Mesendoderm (in vitro differentiated cells): ENCODE results near the gene RBM4B. TPM values are rescaled to one million over a fixed set of nuclear protein-coding genes. Genes with fewer than 3 reads are reported as not detected.
"Not testable (repeated sequence)": the region's sequence is repeated elsewhere in the genome, so short reads cannot be mapped to it uniquely, and the experiment has no call there.

Source experiments
- DNase-seq: peaks from one replicate; pipeline ENCODE4 v3.0.0; 2013
- H2AK5ac ChIP-seq: 2 replicates; pipeline ENCODE4 v1.6.1; 2013; ENCODE audit warnings: low read length, inconsistent platforms
- H2BK120ac ChIP-seq: 2 replicates; pipeline ENCODE4 v1.6.1; 2013; ENCODE audit warnings: low read depth, mild to moderate bottlenecking, low read length, moderate library complexity, mixed read lengths
- H2BK15ac ChIP-seq: replicated peaks from 2 replicates; pipeline ENCODE4 v1.6.1; 2013; ENCODE audit warnings: low read depth, mild to moderate bottlenecking, moderate library complexity
- H2BK5ac ChIP-seq: 2 replicates; pipeline ENCODE4 v1.6.1; 2013; ENCODE audit warnings: low read length, inconsistent platforms
- H3K18ac ChIP-seq: 2 replicates; pipeline ENCODE4 v1.6.1; 2013; ENCODE audit warnings: mild to moderate bottlenecking, low read length, mixed read lengths
- H3K23ac ChIP-seq: one replicate; pipeline ENCODE4 v1.6.1; 2013; ENCODE audit warnings: low read length
- H3K27ac ChIP-seq: 2 replicates; pipeline ENCODE4 v1.5.1; 2013; ENCODE audit warnings: low read depth, mild to moderate bottlenecking, inconsistent platforms, low read length, moderate library complexity
- H3K27me3 ChIP-seq: 2 replicates; pipeline ENCODE4 v1.6.1; 2013; ENCODE audit warnings: low read length, control low read depth, mild to moderate bottlenecking, inconsistent platforms; ENCODE audit not compliant: insufficient read depth, poor library complexity
- H3K36me3 ChIP-seq: 2 replicates; pipeline ENCODE4 v1.6.1; 2013; ENCODE audit warnings: low read length, inconsistent platforms; ENCODE audit not compliant: control insufficient read depth, insufficient read depth
- H3K4ac ChIP-seq: one replicate; pipeline ENCODE4 v1.6.1; 2013; ENCODE audit warnings: low read depth, mild to moderate bottlenecking, low read length, moderate library complexity
- H3K4me1 ChIP-seq: 2 replicates; pipeline ENCODE4 v1.6.1; 2013; ENCODE audit warnings: low read depth, low read length, inconsistent platforms; ENCODE audit not compliant: control insufficient read depth
- H3K4me2 ChIP-seq: 2 replicates; pipeline ENCODE4 v1.6.1; 2013; ENCODE audit warnings: low read length
- H3K4me3 ChIP-seq: 2 replicates; pipeline ENCODE4 v1.5.1; 2013; ENCODE audit warnings: mild to moderate bottlenecking, low read length
- H3K56ac ChIP-seq: one replicate; pipeline ENCODE4 v1.6.1; 2013; ENCODE audit warnings: low read length
- H3K79me1 ChIP-seq: 2 replicates; pipeline ENCODE4 v1.6.1; 2013; ENCODE audit warnings: low read length, inconsistent platforms
- H3K79me2 ChIP-seq: 2 replicates; pipeline ENCODE4 v1.6.1; 2013; ENCODE audit warnings: mild to moderate bottlenecking, low read length; ENCODE audit not compliant: control insufficient read depth, insufficient read depth
- H3K9ac ChIP-seq: 2 replicates; pipeline ENCODE4 v1.6.1; 2013; ENCODE audit warnings: low read length, inconsistent platforms
- H4K5ac ChIP-seq: one replicate; pipeline ENCODE4 v1.6.1; 2013; ENCODE audit warnings: low read length
- H4K8ac ChIP-seq: one replicate; pipeline ENCODE4 v1.6.1; 2013; ENCODE audit warnings: low read depth, mild to moderate bottlenecking, control low read depth, low read length, moderate library complexity
- WGBS: extraction: QIAGEN DNeasy Blood & Tissue Kit; methylation state at CpG from one replicate; pipeline ENCODE4 v1.1.7; 2013; ENCODE audit warnings: low lambda C conversion rate, missing lambda C conversion rate; ENCODE audit not compliant: insufficient coverage; ENCODE audit errors: extremely low coverage; 5-methylcytosine and 5-hydroxymethylcytosine counted together
- polyA plus RNA-seq, 2 experiments: library from polyadenylated mRNA; stranded (reverse); fragments of 200-250 nt; gene quantifications; one replicate each; pipeline ENCODE4 v1.2.3, GENCODE V29; 2013

RBM4B gene
- polyA plus RNA-seq (2013, experiment 1 of 2): 20.5 TPM
- 19.3 TPM for polyA plus RNA-seq (2013, experiment 2 of 2)

- WGBS: no CpG with 5 or more reads among the region's 61 CpGs
Measured at GRCh38 chr11:66677599-66678375, at the start of gene RBM4B. RBM4B (minus strand) TSS chr11:66677887; CDS start chr11:66677079, 808 bp downstream.

GRCh38 chr11:66725647-66726046 is 48.0 kb upstream of the RBM4B start:
- Histone ChIP-seq H2AK5ac (no peak overlapping the region), H3K4me3 (no peak overlapping the region), H3K9ac (no peak overlapping the region), H3K4me1 (no peaks in the 10 kb centered on the region), H3K56ac (no peak overlapping the region), H2BK15ac (no peak overlapping the region), H3K27ac (no peak overlapping the region), H3K4ac (no peak overlapping the region), H3K79me1 (peaks cover 7% of the 10 kb centered on the region), H4K8ac (no peak overlapping the region), H2BK120ac (no peak overlapping the region), H3K36me3 (no peaks in the 10 kb centered on the region), H2BK5ac (no peak overlapping the region), H3K4me2 (no peak overlapping the region), H3K23ac (no peak overlapping the region), H4K5ac (no peak overlapping the region), H3K18ac (no peak overlapping the region), H3K27me3 (no peaks in the 10 kb centered on the region), H3K79me2 (peaks cover 4% of the 10 kb centered on the region)
- peak; percentile 58 for DNase-seq
- no CpG with 5 or more reads among the region's 10 CpGs for WGBS

More at GRCh38 chr11:66677599-66678375, at the start of gene RBM4B:
- Histone ChIP-seq H3K36me3 (peaks cover 2% of the 10 kb centered on the region), H2BK120ac (no peak within 1 kb of the TSS), H3K56ac (peak within 1 kb of the TSS; percentile 93), H3K23ac (no peak within 1 kb of the TSS), H3K4ac (peak within 1 kb of the TSS; percentile 87), H4K8ac (no peak within 1 kb of the TSS), H4K5ac (no peak within 1 kb of the TSS), H3K9ac (peak within 1 kb of the TSS; percentile 93), H3K4me2 (peak within 1 kb of the TSS; percentile 100), H3K27ac (peak within 1 kb of the TSS; percentile 92), H3K79me2 (peaks cover 14% of the 10 kb centered on the region), H3K4me1 (peaks cover 4% of the 10 kb centered on the region), H2BK15ac (no peak within 1 kb of the TSS), H3K79me1 (peaks cover 7% of the 10 kb centered on the region), H2BK5ac (peak within 1 kb of the TSS; percentile 66), H2AK5ac (no peak within 1 kb of the TSS), H3K18ac (peak within 1 kb of the TSS; percentile 94), H3K27me3 (no peaks in the 10 kb centered on the region), H3K4me3 (peak within 1 kb of the TSS; percentile 61)
- peak; percentile 98 for DNase-seq

- no peak overlapping the region for H4K8ac ChIP-seq
- H3K23ac ChIP-seq: no peak overlapping the region
- no peak overlapping the region for H2BK5ac ChIP-seq
- no peak overlapping the region for H3K27ac ChIP-seq
- WGBS: no CpG with 5 or more reads among the region's 1 CpG
- H3K4me3 ChIP-seq: no peak overlapping the region
- no peak overlapping the region for H3K4me2 ChIP-seq
- H3K27me3 ChIP-seq: no peaks in the 10 kb centered on the region
- no peaks in the 10 kb centered on the region for H3K4me1 ChIP-seq
- no peaks in the 10 kb centered on the region for H3K36me3 ChIP-seq
- H3K9ac ChIP-seq: no peak overlapping the region
- H3K79me1 ChIP-seq: peaks cover 7% of the 10 kb centered on the region
- peaks cover 4% of the 10 kb centered on the region for H3K79me2 ChIP-seq
- H3K56ac ChIP-seq: no peak overlapping the region
- H2AK5ac ChIP-seq: no peak overlapping the region
- no peak overlapping the region for H3K18ac ChIP-seq
- DNase-seq: no peak
- H3K4ac ChIP-seq: no peak overlapping the region
- no peak overlapping the region for H4K5ac ChIP-seq
- no peak overlapping the region for H2BK120ac ChIP-seq
- H2BK15ac ChIP-seq: no peak overlapping the region
Measured at GRCh38 chr11:66725114-66725513, 47.4 kb upstream of the RBM4B start.

- H3K4me2 ChIP-seq, H3K56ac ChIP-seq, H3K9ac ChIP-seq, H3K4ac ChIP-seq, H3K36me3 ChIP-seq, H2AK5ac ChIP-seq, H3K23ac ChIP-seq, DNase-seq, H3K4me3 ChIP-seq, H3K4me1 ChIP-seq, H2BK5ac ChIP-seq, H3K27me3 ChIP-seq, H3K18ac ChIP-seq, H2BK15ac ChIP-seq, H3K79me2 ChIP-seq, H3K27ac ChIP-seq, H2BK120ac ChIP-seq, H4K8ac ChIP-seq, H3K79me1 ChIP-seq, H4K5ac ChIP-seq: not testable (repeated sequence)
- WGBS: no CpG with 5 or more reads among the region's 5 CpGs
Measured at GRCh38 chr11:66724167-66724566, 46.5 kb upstream of the RBM4B start.

- Histone ChIP-seq H3K9ac (no peak overlapping the region), H3K79me1 (peaks cover 7% of the 10 kb centered on the region), H3K4me2 (no peak overlapping the region), H3K36me3 (no peaks in the 10 kb centered on the region), H3K18ac (no peak overlapping the region), H3K27me3 (no peaks in the 10 kb centered on the region), H2BK5ac (no peak overlapping the region), H4K8ac (no peak overlapping the region), H2BK120ac (no peak overlapping the region), H3K56ac (no peak overlapping the region), H3K27ac (no peak overlapping the region), H3K4me3 (no peak overlapping the region), H4K5ac (no peak overlapping the region), H3K23ac (no peak overlapping the region), H2AK5ac (no peak overlapping the region), H2BK15ac (no peak overlapping the region), H3K4ac (no peak overlapping the region), H3K4me1 (no peaks in the 10 kb centered on the region), H3K79me2 (peaks cover 4% of the 10 kb centered on the region)
- WGBS: no CpG with 5 or more reads among the region's 5 CpGs
- DNase-seq: no peak
Measured at GRCh38 chr11:66723693-66724092, 46.0 kb upstream of the RBM4B start.
